Measurements from ENCODE around the gene TRIM49D1.
"Not testable (repeated sequence)": the region's sequence is repeated elsewhere in the genome, so short reads cannot be mapped to it uniquely, and the experiment has no call there.

GRCh38 chr11:89865223-89865622 is 56.8 kb downstream of the TRIM49D1 start:
- not testable (repeated sequence) for TF ChIP-seq EZH2 (IDR thresholded peaks at IDR 0.05; ENCODE audit: insufficient read depth, poor library complexity, severe bottlenecking); EZH2phosphoT487 (IDR thresholded peaks at IDR 0.05; ENCODE audit: insufficient read depth, low read depth)
